GM19455 (cell line): ENCODE data around the gene SYNE1.
"Not testable (repeated sequence)": the region's sequence is repeated elsewhere in the genome, so short reads cannot be mapped to it uniquely, and the experiment has no call there.

Experiments used
- ATAC-seq: cut with Tn5 transposase; IDR thresholded peaks from one replicate; pipeline ENCODE4 v1.9.1; 2021; ENCODE audit not compliant: unreplicated experiment

The SYNE1 gene

GRCh38 chr6:152441902-152442301 is 195.3 kb downstream of the SYNE1 start:
- no peak for ATAC-seq

GRCh38 chr6:152435816-152436215 is 201.3 kb downstream of the SYNE1 start:
- no peak for ATAC-seq

- no peak for ATAC-seq
Observed at GRCh38 chr6:152432758-152433157, 204.4 kb downstream of the SYNE1 start.

GRCh38 chr6:152428126-152428525 is 209.0 kb downstream of the SYNE1 start:
- no peak for ATAC-seq

GRCh38 chr6:152426276-152426675 is 210.9 kb downstream of the SYNE1 start:
- no peak for ATAC-seq

- ATAC-seq, result no peak
Observed at GRCh38 chr6:152423216-152424103, 213.7 kb downstream of the SYNE1 start.

- not testable (repeated sequence) for ATAC-seq
Observed at GRCh38 chr6:152421496-152421895, 215.7 kb downstream of the SYNE1 start.

- ATAC-seq, result no peak
Observed at GRCh38 chr6:152420696-152421095, 216.5 kb downstream of the SYNE1 start.

GRCh38 chr6:152418551-152418950 is 218.6 kb downstream of the SYNE1 start:
- ATAC-seq, result no peak

GRCh38 chr6:152416652-152417051 is 220.5 kb downstream of the SYNE1 start:
- no peak for ATAC-seq

GRCh38 chr6:152404936-152405595 is 232.1 kb downstream of the SYNE1 start:
- no peak for ATAC-seq

- no peak for ATAC-seq
Observed at GRCh38 chr6:152404086-152404857, 232.9 kb downstream of the SYNE1 start.

GRCh38 chr6:152402791-152403190 is 234.4 kb downstream of the SYNE1 start:
- ATAC-seq, result no peak

GRCh38 chr6:152401978-152402377 is 235.2 kb downstream of the SYNE1 start:
- no peak for ATAC-seq

GRCh38 chr6:152399399-152399798 is 237.8 kb downstream of the SYNE1 start:
- ATAC-seq, result no peak

GRCh38 chr6:152398993-152399392 is 238.2 kb downstream of the SYNE1 start:
- ATAC-seq, result no peak

- no peak for ATAC-seq
Observed at GRCh38 chr6:152398316-152398715, 238.8 kb downstream of the SYNE1 start.

- no peak for ATAC-seq
Observed at GRCh38 chr6:152394303-152394702, 242.9 kb downstream of the SYNE1 start.

GRCh38 chr6:152391179-152391880 is 245.8 kb downstream of the SYNE1 start:
- ATAC-seq, result no peak

GRCh38 chr6:152387091-152387490 is 250.1 kb downstream of the SYNE1 start:
- ATAC-seq, result no peak

GRCh38 chr6:152386131-152386530 is 251.0 kb downstream of the SYNE1 start:
- no peak for ATAC-seq
